RPMI8226 (cell line): ENCODE measurements around the gene USP31.

Source experiments
- DNase-seq: peaks from one replicate; pipeline ENCODE4 v3.0.0-alpha.2; 2015

USP31 gene

GRCh38 chr16:23088018-23088417 is 61.2 kb downstream of the USP31 start:
- no peak for DNase-seq

- DNase-seq = no peak
Measured at GRCh38 chr16:23085949-23086348, 63.3 kb downstream of the USP31 start.

- no peak for DNase-seq
Measured at GRCh38 chr16:23082161-23082788, 67.0 kb downstream of the USP31 start.

- DNase-seq = no peak
Measured at GRCh38 chr16:23081675-23082119, 67.6 kb downstream of the USP31 start.

GRCh38 chr16:23080747-23081146 is 68.5 kb downstream of the USP31 start:
- no peak for DNase-seq

- DNase-seq = no peak
Measured at GRCh38 chr16:23080329-23080728, 68.9 kb downstream of the USP31 start.

GRCh38 chr16:23079675-23080301 is 69.5 kb downstream of the USP31 start:
- no peak for DNase-seq

- DNase-seq = no peak
Measured at GRCh38 chr16:23074423-23074822, 74.8 kb downstream of the USP31 start.

- no peak for DNase-seq
Measured at GRCh38 chr16:23072769-23073549, 76.3 kb downstream of the USP31 start.

GRCh38 chr16:23072084-23072599 is 77.1 kb downstream of the USP31 start:
- DNase-seq = no peak

- DNase-seq = no peak
Measured at GRCh38 chr16:23071196-23072083, 77.8 kb downstream of the USP31 start.

GRCh38 chr16:23069844-23070243 is 79.4 kb downstream of the USP31 start:
- DNase-seq = no peak

- DNase-seq = no peak
Measured at GRCh38 chr16:23068079-23068736, 81.0 kb downstream of the USP31 start.

- no peak for DNase-seq
Measured at GRCh38 chr16:23066676-23067075, 82.6 kb downstream of the USP31 start.

GRCh38 chr16:23064639-23065038 is 84.6 kb downstream of the USP31 start:
- DNase-seq = no peak

GRCh38 chr16:23062524-23062923 is 86.7 kb downstream of the USP31 start:
- no peak for DNase-seq

- DNase-seq = no peak
Measured at GRCh38 chr16:23061669-23062068, 87.6 kb downstream of the USP31 start.

GRCh38 chr16:23060458-23061320 is 88.6 kb downstream of the USP31 start:
- DNase-seq = peak; percentile 79

GRCh38 chr16:23059433-23059832 is 89.8 kb downstream of the USP31 start:
- DNase-seq = no peak

GRCh38 chr16:23058576-23058975 is 90.7 kb downstream of the USP31 start:
- no peak for DNase-seq

- no peak for DNase-seq
Measured at GRCh38 chr16:23057013-23057596, 92.1 kb downstream of the USP31 start.
